GM21367 (cell line): Measurements from ENCODE around the gene FAM3D.

ENCODE experiments used
- ATAC-seq: cut with Tn5 transposase; IDR thresholded peaks from one replicate; pipeline ENCODE4 v1.9.1; 2021; ENCODE audit not compliant: unreplicated experiment

Gene FAM3D

DNA sequence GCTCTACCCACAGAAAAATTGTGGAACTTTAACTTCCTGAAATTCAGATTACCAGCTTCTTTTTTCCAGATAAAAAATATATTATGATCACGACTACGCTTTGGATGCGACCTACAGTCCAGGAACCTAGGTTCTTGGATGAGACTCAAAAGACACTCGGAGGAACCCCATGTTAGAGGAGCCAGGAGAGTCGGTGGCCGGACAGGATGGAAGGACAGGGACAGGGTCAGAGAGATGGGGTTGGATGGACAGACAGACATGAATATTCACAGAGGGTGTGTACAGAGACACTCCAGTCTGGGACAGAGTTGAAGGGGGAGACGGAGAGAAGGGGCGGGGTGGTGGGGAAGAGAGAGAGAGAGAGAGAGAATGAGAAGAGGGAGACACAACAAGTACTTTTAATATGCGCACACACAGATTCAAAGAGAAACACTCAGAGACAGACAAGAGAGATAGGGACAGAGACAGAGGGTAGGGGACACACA is 9.5 kb downstream of the FAM3D start:
- ATAC-seq = no peak

DNA sequence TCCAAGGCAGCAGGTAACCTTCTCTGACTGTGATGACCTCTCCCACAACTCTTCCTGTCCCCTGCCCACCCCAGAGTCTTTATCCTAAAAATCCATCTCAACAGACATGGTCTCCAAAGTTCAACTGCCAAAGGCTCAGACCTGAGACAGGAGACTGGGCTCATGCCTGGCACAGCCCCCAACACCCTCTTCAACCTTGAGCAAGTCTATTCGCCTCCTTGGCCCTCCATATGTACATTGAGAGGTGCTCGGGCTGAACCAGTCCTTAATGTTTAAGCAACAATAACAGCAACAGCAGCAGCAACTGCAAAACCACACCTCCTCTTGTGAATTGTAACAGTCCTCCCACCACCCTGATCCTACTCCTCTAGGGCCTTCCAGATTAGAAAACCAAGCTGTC is 9.9 kb downstream of the FAM3D start:
- no peak for ATAC-seq

DNA sequence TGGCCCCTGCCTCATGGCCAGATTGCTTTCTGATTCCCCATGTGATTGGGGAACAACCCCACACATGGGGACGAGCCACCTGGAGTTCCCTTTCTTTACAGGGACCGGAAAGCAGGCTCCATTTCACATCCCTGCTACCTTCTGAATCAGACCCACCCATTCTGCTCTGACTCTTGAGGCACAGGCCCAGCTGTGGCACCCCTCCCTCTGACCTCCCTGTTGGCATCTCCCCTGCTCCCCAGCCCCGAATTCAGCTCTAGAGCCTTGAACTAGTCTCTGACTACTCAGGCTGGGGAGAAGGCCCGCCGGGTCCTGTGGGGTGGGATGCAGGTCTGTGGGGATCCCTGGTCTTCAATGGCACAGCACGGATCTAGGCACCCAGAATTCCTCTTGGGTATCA is 12.1 kb downstream of the FAM3D start:
- no peak for ATAC-seq

DNA sequence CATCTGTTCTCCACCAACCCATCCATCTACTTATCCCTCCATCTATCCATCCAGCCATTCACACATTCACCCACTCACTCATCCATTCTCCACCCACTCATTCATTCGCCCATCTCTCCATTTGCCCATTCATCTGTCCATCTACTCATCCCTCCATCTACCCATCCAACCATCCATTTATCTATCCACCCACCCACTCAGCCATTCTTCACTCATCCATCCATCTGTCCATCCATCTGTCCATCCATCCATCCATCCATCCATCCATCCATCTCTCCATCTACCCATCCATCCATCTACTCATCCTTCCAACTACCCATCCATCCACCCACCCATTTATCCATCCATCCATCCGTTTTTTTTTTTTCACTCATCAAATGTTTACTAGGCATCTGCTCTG is 13.9 kb downstream of the FAM3D start:
- no peak for ATAC-seq

DNA sequence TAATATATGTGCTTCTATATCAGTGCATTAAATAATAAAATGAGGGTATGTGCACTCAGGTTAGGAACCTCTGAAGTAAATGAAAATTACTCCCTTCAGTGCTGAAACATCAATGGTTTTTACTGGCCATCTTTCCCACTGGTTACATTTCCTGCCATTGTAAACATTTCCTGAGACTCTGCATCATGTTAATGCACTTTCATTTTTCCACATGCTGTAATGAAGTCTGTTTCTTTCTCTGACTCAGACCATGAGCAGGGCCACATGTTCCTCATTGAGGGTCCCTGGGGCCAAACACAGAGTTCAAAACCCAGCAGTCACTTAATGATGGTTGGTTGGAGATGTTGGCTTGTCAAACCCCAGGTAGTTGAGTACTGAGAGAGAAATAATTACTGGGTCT is 15.3 kb downstream of the FAM3D start:
- no peak for ATAC-seq

DNA sequence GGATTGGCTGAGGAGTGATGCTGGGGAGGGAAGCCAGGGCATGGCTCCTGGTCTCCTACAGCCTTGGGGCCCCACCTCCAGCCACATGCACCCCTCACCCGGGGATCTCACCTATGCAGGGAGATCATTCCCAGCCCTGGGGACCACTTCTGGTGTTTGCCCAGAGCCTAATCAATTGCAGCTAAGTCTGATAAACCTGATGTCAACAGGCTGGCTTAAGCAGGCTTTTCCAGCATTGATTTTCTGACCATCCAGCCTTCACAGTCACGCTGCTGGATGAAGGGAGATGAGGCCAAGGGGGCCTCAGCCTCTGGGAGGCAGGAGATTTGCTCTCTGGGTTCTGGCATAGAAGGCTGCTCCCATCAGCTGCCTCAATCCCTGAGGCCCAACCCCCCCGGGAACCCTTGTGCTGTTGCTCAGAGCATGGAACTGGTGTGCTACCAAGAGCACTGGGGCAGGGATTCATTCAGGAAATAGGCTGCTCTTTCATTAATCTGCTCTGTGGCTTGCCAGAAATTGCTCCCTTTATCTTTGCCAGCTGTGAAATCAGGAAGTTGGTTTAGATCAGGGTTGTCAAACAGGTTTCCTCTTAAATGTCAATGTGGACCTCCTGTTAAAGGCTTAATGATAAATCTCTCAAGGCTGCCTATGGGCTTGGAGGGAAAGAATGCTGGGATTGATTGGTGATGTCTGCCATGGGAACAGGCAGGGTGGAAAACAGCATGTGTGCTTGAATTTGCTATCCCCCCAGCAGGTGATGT is 19.0 kb downstream of the FAM3D start:
- ATAC-seq = no peak

DNA sequence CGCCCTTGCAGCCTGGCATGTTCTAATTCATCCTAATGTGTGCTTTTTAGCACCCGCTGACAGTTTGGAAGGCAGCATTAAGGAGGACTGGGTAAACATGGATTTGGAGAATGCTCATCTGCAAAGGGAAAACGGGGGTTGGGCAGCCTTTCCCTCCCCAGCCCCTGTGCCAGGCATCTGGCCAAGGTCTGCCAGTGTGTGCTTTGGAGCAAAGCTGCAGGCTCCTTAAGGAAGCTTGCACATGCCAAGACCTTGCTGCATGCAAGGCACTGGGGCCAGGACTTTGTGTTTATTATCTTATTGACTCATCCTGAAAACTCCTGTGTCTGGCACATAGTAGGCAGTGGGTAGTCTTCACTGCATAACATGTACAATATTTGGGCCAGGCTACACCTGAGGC is 20.1 kb downstream of the FAM3D start:
- no peak for ATAC-seq

DNA sequence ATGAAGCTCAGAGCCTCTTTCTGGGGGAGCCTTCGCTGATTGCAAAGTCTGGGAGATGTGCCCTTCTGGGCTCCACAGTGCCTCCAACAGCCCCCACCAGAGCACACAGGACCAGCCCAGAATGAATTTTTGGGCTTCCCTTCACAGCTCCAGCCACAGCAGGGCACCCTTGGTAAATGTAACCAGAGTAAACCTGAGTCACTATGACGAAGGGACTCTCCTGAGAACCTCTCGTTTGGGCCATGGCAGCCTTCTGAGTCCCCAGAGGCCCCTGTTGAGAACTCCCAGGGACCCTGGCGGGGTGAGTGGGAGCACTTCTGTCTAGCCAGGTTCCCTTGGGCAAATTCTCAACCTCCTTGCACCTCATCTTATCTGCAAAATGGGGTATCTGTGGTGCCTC is 20.8 kb downstream of the FAM3D start:
- ATAC-seq = no peak

DNA sequence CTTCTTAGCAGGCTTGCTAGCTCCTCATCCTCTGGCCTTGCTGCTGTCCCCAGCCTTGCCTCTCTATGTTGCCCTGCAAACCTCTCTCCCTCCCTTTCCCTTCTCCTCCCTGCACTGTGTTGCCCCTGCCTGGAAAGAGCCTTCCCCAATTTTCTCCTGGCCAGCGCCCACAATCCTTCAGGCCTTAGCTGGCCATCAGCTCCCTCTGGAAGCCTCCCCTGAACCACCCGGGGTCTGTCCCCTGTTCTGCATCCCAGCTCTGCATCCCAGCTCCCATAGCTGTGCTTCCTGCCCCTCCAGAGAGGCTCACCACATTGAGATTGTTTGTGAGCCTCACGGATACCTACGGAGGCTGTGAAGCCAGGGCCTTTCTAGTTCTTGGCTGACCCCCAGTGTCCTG is 23.7 kb downstream of the FAM3D start:
- ATAC-seq = no peak

DNA sequence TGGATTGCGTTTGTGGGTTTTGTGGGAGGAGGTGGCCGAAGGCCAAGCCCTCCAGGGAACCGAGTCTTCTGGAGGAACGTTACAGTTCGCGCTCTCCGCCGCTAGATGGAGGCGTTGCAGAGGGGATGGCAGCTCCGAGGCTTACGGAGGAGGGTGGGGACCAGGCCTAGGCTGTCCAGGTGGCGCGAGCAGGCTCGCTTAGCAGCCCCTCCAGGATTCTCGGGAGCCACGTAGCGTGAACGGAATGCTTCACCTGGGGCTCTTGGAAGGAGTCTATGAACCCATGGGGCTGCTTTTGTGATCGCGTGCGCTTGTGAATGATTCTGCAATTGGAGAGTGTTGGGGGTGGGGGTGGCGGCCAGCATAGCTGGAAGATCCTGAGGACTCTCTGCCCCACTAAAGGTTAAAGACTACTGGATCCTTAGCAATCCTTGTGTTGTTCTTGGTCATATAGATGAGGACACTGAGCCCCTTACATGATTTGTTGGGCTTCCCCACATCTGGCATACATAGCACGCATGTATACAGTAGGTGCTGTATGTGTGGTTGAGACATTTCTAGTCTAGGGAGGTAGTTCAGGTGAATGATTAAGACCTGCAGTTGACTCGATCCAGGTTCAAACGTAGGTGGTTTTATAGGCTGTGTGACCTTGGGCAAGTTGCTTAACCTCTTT is 25.7 kb downstream of the FAM3D start:
- ATAC-seq = peak; percentile 85

DNA sequence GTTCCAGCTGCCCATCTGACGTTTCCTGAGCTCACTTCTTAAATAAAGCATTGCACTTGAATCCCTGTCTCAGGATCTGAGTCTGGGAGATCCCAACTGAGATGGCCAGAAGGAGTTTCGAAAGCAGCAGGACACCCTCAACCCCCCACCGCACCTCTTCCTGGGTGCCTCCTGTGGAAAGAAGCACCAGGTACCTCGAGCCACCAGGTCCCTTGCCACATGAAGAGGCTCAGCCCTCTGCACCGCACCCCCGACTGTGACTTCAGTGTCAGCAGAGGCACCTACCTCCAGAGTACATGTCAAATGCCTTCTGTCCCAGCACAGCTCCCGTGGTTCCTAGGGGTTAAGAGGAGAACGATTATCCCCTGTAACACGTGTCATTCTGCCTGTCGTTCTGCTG is 26.7 kb downstream of the FAM3D start:
- no peak for ATAC-seq

DNA sequence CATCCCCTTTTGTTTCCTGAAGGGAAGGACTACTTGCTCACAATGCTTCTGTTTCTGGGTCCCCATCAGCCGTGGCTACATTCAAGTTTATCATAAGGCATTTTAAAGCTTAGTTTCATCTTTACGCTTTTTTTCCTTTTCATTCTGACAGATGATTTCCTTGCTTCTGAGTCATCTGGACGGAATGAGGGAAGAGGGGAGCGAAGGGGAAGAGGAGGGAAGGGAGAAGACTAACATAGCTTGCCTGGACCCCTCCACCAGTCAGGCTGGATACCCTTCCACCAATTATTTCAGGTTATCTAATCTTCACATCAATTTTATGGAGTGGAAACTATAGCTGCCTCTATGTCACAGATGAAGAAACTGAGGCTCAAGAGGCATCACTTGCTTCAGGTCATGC is 27.6 kb downstream of the FAM3D start:
- ATAC-seq = no peak

DNA sequence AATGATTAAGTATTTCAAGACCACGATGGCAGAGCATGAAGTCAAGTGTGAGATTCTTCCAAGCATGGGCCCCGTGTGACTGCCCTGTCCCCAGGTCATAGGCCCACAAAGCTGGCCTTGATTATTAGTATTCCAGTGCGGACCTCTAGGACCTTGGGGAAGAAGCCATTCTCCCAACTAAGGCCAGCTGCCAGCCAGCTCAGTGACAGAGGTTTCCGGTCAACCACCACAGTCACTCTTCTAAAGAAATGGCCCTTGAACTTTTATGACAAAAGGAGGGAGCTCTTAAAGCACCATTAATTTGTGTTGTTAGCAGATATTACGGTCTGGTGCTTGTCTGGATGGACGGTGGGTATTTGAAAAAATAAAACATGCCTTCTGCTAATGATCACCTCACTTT is 28.0 kb downstream of the FAM3D start:
- no peak for ATAC-seq

DNA sequence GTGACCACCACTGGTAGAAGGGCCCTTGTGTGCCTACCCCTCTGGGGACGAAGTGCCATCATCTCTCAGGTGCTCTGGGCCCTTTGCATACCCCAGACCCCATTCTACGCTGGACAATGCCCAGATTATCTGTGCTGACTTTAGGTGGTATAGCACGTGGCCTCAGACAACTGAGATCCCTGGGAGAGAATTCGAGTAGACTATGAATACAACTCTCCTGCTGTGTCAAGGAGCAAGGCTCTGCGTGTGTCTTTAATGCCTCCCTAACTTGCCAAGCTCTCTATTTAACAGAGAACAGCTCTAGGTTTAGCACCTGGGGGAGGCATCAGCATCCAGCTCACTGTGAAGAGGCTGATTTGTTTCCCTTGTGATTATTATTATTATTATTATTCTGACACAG is 29.1 kb downstream of the FAM3D start:
- ATAC-seq = no peak

DNA sequence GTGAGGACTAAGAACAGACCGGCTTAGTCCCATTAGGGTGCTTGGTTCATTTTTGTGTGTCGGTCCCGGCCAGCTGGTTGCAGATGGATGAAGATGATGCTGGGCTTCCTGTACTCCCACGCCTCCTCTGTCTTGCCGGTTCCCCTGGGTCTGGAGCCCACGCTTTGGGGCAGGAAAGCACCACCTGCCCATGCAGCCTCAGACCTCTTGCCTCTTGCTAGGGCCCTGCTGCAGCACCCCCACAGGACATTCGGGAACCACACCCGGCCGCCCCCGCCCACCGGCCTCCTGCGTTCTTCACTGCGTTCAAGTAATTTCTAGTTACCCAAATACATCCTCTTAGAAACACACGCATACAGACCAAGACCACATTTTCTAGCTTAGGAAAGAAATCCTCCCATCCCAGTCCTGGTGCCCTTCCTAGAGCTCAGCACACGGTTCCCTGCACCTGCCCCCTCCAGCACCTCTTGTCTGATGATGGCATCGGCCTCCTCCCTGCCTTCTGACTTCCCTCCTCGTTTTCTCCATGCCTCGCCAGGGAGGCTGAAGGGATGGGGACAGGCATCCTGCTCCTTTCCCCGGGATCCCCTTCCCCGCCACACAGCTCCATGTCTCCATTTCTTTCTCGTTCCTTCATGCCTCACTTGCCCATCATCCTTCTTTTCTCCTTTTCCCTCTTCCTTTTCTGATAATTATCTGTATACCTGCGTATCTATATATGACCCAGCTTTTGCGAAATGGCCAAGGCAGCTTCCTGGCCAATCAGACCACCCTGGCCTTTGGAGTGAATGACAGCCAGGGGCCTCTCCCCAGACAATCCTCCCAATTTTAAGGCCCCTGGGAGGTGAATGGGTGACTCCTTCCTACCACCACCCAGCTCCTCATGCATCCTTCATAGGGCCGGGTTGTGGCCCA is 30.9 kb downstream of the FAM3D start:
- ATAC-seq = no peak

DNA sequence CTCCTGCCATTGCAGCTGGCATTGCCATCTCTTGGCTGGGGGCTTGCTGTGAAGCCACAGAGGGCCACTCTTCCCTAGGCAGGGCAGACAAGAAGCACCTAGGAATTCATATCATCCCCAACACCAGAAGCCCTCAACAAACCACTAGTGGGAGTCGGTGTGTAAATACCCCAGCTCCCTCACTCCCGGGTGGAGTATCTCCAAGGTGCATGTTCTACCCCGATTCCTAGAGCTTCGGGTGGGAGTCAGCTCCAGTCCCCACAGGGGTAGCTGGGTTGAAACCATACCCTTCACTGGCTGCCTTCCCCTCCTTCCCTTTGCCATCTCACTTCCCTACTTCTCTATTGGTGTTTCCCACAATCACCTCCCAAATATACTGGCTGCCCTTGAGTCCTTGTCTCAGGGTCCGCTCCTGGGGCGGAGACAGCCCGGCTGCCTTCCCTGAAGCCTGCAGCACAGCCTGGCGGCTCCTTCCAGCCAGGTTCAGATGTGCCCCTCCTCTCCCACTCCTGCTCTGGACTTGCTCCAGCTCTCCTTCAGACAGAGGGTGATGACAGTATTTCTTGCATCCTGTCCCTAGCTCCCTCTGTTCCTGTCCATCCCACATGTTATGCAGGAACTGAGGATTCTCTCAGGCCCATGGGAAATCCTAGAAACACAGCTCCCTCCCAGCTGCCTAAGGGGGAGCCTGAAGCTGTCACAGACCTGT is 33.3 kb downstream of the FAM3D start:
- no peak for ATAC-seq

DNA sequence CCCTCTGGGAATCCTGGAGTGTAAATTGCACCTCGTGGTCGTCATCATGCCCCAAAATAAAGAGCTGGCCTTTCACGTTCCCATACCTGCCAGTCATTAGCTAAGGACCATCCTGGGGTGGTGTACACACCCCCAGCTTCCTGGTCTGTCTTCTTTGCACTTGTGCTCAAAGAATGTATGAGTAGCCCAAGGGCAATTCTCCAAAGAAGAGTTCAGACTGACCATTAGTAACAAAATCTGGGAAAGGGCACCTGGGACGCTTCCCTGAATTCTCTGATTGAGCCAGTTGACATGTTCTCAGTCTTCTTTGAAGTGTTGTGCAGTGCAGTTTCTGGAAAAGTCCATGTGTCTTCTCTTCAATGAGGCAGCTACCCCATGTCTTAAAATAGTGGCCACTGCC is 34.8 kb downstream of the FAM3D start:
- ATAC-seq = no peak

DNA sequence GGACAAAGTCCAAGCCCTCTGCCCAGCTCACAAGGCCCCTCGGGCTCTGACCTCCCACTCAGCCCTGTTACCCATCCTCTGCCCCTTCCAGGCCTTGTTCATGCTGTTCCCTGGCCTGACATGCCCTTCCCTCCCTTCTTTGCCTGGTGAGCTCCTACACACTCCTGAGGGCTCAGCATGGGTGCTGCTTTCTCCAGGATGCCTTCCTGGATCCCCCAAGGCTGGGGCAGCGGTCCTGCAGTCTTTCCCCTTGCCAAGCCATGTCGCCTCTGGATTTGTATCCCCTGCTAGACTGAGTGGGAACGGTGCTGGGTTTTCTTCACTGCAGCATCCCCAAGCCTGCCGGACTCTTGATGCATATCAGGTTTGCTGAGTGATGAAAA is 35.9 kb downstream of the FAM3D start:
- no peak for ATAC-seq

DNA sequence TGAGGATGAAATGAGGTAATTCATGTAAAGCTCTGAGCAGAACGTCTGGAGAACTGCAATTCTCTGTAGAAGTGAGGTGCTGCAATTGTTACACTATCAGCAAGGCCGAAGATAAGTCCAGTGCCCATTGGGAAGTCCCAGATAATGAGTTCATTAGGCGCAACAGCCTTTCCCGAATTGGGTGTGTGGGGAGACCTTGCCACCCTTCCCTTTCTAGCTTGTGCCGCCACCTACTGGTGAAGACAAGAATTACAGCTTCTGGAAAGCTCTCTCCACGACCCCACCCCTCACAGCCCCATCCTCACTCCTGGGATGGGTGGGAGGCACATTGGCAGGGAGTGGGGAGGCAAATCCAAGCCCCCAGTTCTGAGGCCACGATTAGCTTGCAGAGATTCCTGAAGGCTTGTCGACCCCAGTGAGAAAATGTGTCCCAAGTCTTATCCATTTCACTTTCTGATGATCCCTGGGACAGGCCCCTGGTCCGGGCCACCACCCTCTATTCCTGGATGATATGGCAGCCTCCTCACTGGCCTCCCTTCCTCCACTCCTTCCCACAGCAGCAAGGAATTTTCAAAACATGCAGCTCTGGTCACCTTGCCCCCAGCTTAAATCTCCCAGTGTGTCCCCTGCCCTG is 36.4 kb downstream of the FAM3D start:
- no peak for ATAC-seq

DNA sequence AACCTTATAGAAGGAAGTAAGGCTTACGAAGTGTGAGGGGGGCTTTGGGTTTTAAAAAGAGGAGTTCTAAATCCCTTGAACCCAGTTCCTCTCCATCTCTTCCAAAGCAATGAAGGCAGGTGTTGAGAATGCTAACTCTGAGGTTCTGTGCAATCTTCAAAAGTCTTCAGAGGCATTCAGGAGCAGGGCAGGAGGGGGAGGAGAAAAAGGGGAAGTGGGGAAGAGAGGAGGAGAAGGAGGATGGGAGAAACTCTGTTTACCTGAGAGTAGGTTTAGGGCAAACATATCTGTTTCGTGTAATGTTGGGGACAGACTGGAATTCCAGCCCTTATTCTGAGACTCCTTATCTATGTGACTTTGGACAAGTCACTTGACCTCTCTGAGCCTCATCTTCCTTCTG is 36.9 kb downstream of the FAM3D start:
- no peak for ATAC-seq
